SH-SY5Y (cell line): ENCODE data around the gene IFT52.

Source experiments
- GATA2 ChIP-seq: IDR thresholded peaks from 2 replicates; pipeline ENCODE4 v1.6.1; 2011; ENCODE audit warnings: mild to moderate bottlenecking, low read depth, low read length
- GATA3 ChIP-seq: IDR thresholded peaks from 2 replicates; pipeline ENCODE4 v1.6.1; 2011; ENCODE audit warnings: low read depth, mild to moderate bottlenecking, low read length, moderate library complexity

DNA sequence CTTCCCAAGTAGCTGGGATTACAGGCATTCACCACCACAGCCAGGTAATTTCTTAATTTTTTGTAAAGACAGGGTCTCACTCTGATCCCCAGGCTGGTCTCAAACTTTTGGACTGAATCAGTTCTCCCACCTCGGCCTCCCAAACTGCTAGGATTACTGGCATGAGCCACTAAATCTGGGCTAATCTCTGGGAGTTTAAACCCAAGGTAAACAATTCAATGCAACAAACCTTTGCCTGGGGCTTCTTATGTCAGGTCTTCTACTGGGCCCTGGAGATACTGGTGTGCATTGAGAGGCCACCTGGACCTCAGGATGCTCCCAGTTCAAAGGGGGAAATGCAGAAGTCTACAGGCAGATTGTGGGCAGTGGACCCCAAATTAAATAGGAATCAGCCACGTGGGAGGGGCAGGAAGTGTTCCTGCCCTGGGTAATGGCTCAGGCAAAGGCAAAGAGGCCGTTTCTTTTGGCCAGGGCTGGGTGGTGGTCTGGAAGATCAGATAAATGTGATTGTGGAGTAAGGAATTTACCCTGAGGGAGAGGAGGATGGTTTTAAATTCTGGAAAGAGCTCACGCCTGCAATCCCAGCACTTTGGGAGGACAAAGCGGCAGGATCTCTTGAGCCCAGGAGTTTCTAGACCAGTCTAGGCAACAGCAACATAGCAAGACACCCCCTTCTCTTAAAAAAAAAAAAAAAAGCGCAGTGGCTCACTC, 74.9 kb downstream of the IFT52 start:
- TF ChIP-seq GATA2 = no peak
- no peak for TF ChIP-seq GATA3
